ENCODE results near the gene MACROH2A1.

MACROH2A1 gene

GRCh38 chr5:135398855-135399793 lies at the start of gene MACROH2A1:
MACROH2A1 (minus strand) TSS chr5:135399231; CDS start chr5:135389093, 10,138 bp downstream.
- peak; percentile 82 for DNase-seq (ENCODE audit: low spot score)

DNA sequence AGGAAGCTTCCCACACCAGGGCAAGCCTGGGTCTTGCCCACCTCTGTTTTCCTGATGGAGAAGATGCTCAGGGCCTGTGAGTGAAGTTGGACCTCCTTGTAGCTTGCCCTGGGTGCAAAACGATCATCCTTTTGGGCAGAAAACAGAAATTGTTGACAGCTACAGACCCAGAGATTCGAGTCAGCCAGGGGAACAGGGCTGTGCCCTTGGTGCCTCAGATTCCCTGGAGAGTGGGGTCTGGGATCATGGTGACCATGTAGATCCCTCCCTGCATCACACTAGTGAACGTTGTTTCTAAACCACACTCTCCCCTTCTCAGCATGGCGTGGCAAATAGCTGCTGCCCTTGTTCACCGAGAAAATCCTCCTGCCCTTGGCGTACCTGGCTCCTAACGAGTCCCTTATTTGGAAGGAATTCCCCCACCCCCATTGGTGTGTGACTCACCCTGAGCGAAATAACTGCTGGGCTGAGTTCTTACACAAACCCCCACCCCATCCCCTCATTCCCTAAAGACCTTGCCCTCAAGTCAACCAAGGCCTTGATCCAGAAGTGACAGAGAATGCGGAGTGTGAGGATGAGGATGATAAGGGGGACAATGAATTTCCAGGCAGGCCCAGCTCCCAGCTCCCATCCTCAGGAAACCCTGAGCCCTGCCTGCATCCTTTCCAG lies 49.2 kb upstream of the MACROH2A1 start:
- no peak for DNase-seq (ENCODE audit: low spot score)

- no peak for DNase-seq (ENCODE audit: low spot score)
These were observed 48.4 kb upstream of the MACROH2A1 start, which contains the start of gene DCANP1 for GRCh38 chr5:135447298-135447929. DCANP1 (minus strand) TSS chr5:135447348; CDS start chr5:135447108, 240 bp downstream.

- no peak for DNase-seq (ENCODE audit: low spot score)
These were observed 47.6 kb upstream of the MACROH2A1 start for GRCh38 chr5:135446615-135447014.

GRCh38 chr5:135446206-135446605 lies 47.2 kb upstream of the MACROH2A1 start:
- no peak for DNase-seq (ENCODE audit: low spot score)

DNA sequence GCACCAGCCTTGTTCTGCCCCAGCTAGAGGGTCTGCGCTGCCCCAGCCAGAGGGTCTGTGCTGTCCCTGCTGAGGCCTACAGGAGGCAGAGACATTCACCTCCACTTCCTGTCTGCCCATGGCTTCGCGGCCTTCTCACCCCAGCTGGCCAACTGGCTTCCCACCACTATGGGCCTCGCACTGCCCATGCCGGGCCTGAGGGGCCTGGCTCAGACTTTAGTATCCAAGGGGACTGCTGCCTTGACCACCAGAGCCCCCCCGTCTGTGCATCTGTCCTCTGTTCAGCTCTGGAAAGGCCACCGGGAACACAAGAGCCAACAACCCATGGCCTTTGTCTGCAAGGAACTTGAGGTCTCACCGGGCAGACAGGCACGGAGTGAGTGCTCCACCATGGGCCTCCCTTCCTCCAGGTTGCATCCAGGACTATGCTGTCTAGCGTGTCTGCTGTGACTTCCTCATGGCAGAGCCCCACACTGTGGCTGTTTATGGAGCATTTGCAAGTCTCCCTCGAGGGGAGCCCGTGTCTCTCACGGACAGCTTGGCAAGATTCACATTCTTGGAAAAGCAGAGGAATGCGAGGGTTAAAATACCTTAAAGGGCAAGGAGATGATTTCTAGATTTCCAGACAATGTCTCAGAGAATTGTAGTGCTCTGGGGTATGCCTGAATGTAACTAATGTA lies 46.4 kb upstream of the MACROH2A1 start:
- DNase-seq (ENCODE audit: low spot score) = no peak

GRCh38 chr5:135444881-135445280 lies 45.9 kb upstream of the MACROH2A1 start:
- no peak for DNase-seq (ENCODE audit: low spot score)

GRCh38 chr5:135444360-135444759 lies 45.3 kb upstream of the MACROH2A1 start:
- no peak for DNase-seq (ENCODE audit: low spot score)

DNA sequence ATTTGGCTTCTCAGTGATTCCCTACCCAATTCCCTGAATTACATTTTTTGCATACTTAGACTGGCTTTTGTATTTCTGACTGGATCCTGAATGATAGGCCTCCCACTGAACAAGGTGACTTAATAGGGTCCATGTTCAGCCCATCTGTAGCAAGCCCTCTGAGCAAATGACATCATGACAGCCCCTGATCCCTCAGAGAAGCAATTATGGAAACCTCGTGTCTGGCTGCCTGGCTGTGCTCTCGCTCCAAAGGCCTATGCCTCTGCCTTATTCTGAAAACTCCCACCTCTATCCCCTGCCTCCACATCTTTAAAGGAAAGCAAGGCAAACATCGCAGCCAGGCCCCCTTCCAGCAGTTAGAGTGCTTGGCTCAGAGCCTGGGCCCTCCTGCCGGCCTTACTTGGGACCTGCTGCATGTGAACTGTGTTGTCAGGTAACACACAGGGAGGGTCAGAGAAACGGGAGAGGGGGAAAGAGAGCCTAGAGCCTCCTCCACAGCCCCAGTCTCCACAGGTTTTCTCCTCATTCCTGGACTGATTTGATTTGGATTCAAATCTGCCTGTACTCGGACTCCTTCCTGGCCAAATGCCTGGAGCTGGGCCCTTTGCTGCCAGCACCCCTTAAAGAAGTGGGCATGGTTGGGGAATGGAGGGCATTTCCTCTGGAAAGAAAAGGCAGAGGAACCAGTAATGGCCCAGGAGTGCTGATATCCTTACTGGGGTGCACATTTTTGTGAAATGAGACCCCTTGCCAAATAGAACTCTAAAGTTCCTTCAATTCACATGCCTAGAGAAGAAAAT lies 44.3 kb upstream of the MACROH2A1 start:
- no peak for DNase-seq (ENCODE audit: low spot score)

DNA sequence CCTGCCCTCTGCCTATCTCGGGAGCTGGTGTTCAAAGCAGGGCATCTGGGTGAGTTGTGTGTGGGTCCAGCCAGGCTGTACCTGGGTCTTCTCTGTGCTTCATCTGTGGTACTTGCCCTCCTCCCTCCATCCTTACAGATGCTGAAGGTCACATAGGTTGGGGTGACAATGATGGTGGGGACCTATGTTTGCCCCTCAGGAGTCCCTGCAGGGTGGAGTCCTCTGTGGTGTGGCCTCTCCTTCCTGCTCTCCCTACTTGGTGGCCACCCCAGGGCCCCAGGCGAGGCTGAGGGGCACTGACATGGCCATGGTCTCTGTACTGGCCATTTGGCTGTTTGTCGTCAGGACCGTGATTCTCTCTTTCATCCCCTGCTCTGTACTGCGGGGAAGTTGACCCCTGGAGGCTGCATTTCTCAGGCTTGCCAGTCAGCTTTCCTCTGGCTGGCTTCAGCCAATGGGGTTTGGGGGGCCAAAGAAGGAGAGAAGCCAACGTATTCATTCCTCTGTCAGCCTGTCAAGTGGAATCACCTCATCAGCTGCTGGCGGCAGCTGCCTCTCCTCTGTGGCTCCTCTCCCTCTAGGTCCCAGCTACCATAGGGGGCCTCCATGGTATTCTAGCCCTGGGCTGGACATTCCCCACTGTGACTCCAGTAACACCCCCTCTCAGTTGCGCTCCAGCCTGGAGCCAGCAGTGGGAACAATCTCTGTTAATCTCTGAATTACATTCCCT lies 43.6 kb upstream of the MACROH2A1 start:
- DNase-seq (ENCODE audit: low spot score) = no peak

GRCh38 chr5:135441919-135442318 lies 42.9 kb upstream of the MACROH2A1 start:
- no peak for DNase-seq (ENCODE audit: low spot score)

GRCh38 chr5:135441350-135441831 lies 42.4 kb upstream of the MACROH2A1 start:
- DNase-seq (ENCODE audit: low spot score) = no peak

- DNase-seq (ENCODE audit: low spot score) = no peak
These were observed 41.9 kb upstream of the MACROH2A1 start for GRCh38 chr5:135440916-135441315.

DNA sequence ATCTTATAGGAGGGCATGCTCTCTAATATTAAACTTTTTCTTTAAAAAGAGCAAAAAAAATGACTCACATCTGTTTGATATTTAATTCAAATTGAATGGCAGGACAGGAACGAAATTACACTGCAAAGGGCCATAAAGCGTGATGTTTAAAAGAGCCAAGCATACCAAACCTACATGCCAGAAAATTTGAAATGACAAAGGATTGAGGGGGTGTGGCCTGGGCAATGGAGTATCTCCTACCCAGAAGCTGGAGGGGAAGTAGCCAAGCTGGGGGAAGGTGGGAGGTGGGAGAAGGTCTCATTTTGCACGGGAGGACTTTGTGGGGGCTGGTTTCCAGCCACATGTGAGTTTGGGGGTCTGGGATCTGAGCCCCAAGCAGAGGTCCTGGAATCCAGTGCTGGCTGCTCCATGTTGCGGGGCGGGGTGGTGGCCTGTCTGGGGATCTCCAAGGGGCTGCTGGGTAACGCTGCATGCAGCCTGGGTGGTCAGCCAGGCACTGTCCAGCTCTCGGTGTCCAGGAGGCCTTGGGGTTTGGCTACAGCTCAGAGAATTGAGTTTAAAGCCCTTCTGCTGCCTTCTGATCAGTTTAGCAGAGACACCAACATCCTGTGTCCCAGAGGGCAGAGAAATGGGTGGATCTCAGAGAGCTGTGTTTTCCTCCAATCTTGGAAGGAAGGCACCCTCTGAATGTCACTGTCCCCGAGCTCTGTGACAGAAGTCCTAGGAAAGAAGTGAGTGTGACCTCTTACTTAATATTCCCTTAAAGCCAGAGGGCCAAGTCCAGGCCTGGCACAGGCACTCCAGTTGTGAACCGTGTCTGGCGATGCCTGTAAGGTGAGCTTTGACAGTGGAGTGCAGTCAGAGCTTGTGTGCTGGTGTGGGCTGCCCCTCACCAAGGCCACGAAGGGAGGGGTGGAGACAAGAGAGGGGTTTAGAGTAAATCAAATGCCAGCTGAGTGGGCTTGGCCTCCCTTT lies 40.5 kb upstream of the MACROH2A1 start:
- DNase-seq (ENCODE audit: low spot score) = no peak

DNA sequence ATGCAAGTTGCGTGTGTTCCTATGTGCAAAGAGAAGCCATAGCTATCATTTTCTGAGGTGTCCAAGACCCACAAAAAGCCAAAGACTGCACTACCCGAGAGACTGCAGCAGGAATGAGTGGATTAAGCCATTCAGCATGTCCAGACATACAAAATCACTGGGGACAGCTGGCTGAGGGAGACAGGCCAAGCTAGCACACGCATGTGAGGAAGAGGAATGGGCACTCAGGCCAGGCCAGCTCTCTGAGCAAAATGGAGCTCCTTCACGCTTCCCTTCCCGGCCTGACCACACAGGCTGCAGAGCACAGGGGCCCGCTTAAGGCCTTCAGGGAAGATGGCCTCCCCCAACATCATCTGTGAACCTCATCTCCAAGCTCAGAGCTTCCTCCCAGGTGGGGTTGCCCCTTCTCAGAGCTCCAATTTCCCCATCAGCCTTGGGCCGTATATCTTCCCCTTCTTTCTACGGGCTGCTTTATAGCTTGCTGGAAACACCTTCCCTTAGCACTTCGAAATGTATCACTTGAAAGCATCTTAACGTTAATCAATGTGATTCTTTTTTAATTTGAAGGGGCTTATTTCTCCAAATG lies 39.7 kb upstream of the MACROH2A1 start:
- no peak for DNase-seq (ENCODE audit: low spot score)

- DNase-seq (ENCODE audit: low spot score) = no peak
These were observed 38.9 kb upstream of the MACROH2A1 start for GRCh38 chr5:135437796-135438560.

DNA sequence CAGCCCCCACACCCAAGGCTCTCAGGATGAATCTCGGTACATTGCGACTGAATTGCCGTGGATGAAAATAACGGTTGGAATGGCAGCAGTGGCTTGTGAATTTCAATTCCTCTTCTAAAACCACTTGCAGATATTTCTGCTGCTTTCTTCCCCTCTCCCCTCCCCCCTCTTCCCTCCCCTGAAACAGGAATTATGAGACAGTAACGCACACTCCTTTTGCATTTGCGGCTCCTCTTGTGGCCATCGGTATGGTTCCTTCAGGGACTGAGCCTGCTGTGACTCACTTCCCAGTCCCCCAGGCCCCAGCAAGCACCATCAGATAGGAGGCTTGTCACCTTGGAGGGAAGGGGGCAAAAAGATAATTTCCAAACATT lies 38.4 kb upstream of the MACROH2A1 start:
- DNase-seq (ENCODE audit: low spot score) = no peak

- DNase-seq (ENCODE audit: low spot score) = no peak
These were observed 38.0 kb upstream of the MACROH2A1 start for GRCh38 chr5:135436951-135437418.

Data from globus pallidus (tissue), 1 donor.